Measurements from ENCODE around the gene OR1D5. TPM values are rescaled to one million over a fixed set of nuclear protein-coding genes. Genes with fewer than 3 reads are reported as not detected.

Gene OR1D5
- total RNA-seq, 4 donors from 2014 or later: not detected

GRCh38 chr17:3036800-3037199 lies 26.6 kb downstream of the OR1D5 start:
- no peak for TF ChIP-seq CTCF (IDR thresholded peaks at IDR 0.05)
- no peak for TF ChIP-seq POLR2A (IDR thresholded peaks at IDR 0.05)
- intact Hi-C loops (cut with DNase I; ENCODE audit: low total_unique reads): no loop called here
- no peak overlapping the region for H3K4me3 ChIP-seq (ENCODE audit: low read depth, poor library complexity, severe bottlenecking)
- WGBS, 2 donors: 84 to 88% methylated on average over 6 of the region's 6 CpGs
- peak in 1 of 2 donors; percentile 69 for DNase-seq (ENCODE audit: low spot score in 2 of 2)

GRCh38 chr17:3035968-3036280 lies 27.5 kb downstream of the OR1D5 start:
- no peak overlapping the region for H3K4me3 ChIP-seq (ENCODE audit: low read depth, poor library complexity, severe bottlenecking)
- TF ChIP-seq POLR2A (IDR thresholded peaks at IDR 0.05) (no peak), CTCF (IDR thresholded peaks at IDR 0.05) (no peak)
- intact Hi-C loops (cut with DNase I; ENCODE audit: low total_unique reads): no loop called here
- no peak for DNase-seq (ENCODE audit: low spot score in 2 of 2)
- 82 to 87% methylated on average over 7 of the region's 7 CpGs for WGBS, 2 donors

DNA sequence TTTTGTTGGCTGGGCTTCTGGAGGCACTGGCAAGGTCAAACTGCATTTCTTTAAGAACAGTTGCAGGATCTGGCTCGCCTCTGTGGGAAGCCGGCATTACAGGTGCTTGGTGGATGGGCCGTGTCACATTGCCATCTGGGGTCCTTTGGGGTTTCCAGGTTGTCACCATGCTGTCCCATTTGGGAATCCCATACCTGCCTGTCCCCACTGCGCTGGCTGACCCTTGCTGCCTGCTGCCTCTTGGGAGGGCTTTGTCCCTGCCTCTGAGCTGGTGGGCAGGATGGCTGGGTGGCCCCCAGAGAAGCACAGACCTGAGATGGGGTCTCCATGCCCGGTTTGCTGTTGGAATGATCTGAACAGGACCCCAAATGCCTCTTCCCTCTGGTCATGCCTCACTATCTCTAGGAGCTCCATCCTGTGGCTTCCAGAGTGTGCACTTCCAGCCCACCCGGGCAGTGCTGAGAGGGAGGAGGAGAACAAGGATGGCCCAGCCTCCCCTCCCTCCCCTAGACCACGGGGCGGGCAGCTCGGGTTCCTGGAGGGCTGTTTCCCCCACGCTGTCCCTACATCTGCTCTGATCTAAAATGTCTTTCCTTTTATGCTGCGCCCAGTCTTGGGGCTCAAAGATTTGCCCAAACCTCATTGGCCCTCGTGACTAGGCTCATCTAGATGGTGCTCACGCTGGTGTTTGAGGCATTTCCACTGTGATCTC lies 28.0 kb downstream of the OR1D5 start:
- TF ChIP-seq POLR2A (IDR thresholded peaks at IDR 0.05) (no peak), CTCF (IDR thresholded peaks at IDR 0.05) (no peak)
- 68 to 71% methylated on average over 13 of the region's 13 CpGs for WGBS, 2 donors
- peak in 1 of 2 donors; percentile 78 for DNase-seq (ENCODE audit: low spot score in 2 of 2)
- H3K4me3 ChIP-seq (ENCODE audit: low read depth, poor library complexity, severe bottlenecking): no peak overlapping the region
- intact Hi-C loops (cut with DNase I; ENCODE audit: low total_unique reads): no loop called here

GRCh38 chr17:3034578-3034920 lies 28.9 kb downstream of the OR1D5 start:
- TF ChIP-seq POLR2A (IDR thresholded peaks at IDR 0.05) (no peak), CTCF (IDR thresholded peaks at IDR 0.05) (no peak)
- H3K4me3 ChIP-seq (ENCODE audit: low read depth, poor library complexity, severe bottlenecking): no peak overlapping the region
- WGBS, 2 donors: 67 to 69% methylated on average over 9 of the region's 9 CpGs
- intact Hi-C loops (cut with DNase I; ENCODE audit: low total_unique reads): no loop called here
- peak in 1 of 2 donors; percentile 79 for DNase-seq (ENCODE audit: low spot score in 2 of 2)

GRCh38 chr17:3033741-3034577 lies 29.4 kb downstream of the OR1D5 start:
- intact Hi-C loops (cut with DNase I; ENCODE audit: low total_unique reads): no loop called here
- WGBS, 2 donors: 68 to 69% methylated on average over 25 to 26 of the region's 26 CpGs
- TF ChIP-seq CTCF (IDR thresholded peaks at IDR 0.05): no peak
- TF ChIP-seq POLR2A (IDR thresholded peaks at IDR 0.05): no peak
- H3K4me3 ChIP-seq (ENCODE audit: low read depth, poor library complexity, severe bottlenecking): no peak overlapping the region
- DNase-seq (ENCODE audit: low spot score in 2 of 2): peak in 1 of 2 donors; percentile 81
